HG02642 (cell line): ENCODE results near the gene SH3BP2.
A peak's percentile ranks its signal among the peaks of the same experiment; 100 is the strongest.

Experiments
- ATAC-seq: cut with Tn5 transposase; IDR thresholded peaks from one replicate; pipeline ENCODE4 v1.9.1; 2021; ENCODE audit warnings: mild to moderate bottlenecking; ENCODE audit not compliant: unreplicated experiment, poor library complexity

Gene SH3BP2, protein sequence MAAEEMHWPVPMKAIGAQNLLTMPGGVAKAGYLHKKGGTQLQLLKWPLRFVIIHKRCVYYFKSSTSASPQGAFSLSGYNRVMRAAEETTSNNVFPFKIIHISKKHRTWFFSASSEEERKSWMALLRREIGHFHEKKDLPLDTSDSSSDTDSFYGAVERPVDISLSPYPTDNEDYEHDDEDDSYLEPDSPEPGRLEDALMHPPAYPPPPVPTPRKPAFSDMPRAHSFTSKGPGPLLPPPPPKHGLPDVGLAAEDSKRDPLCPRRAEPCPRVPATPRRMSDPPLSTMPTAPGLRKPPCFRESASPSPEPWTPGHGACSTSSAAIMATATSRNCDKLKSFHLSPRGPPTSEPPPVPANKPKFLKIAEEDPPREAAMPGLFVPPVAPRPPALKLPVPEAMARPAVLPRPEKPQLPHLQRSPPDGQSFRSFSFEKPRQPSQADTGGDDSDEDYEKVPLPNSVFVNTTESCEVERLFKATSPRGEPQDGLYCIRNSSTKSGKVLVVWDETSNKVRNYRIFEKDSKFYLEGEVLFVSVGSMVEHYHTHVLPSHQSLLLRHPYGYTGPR

DNA sequence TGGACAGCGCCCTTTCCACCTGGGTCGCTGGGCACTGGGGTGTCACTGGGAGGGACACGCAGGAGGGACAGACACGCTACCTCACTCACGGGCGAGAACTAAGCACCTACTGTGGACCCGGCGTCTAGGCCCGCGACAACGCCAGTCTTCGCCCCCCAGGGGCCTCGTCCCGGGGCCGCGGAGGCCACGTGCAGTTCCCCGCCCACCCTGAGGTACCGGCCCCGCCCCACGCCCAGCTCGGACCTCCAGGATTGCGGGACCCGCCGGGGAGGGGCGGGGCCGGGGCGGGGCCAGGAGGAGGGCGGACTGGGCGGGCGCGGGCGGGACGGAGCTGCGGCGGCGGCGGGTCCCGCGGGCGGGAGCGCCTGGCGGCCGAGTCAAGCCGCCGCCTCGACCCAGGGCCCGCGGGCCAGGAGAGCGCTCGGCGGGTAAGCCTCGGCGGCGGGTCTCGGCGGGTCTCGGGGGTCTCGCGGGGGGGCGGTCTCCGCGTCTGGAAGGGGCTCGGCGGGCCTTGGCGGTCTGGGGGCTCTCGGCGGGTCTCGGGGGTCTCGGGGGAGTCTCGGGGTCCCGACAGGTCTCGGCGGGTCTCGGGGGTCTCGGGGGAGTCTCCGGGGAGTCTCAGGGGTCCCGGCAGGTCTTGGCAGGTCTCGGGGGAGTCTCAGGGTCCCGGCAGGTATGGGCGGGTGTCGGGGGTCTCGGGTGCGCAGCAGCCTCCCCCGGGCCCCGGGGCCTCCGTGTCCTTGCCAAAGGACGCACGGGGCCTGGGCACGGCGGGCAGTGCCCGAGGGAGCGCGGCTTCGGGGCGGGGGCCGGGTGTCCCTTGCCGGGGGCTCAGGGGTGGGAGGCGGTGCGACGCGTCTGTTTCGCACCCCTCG, at the start of gene SH3BP2:
TSS of gene SH3BP2 (plus strand) at position 375 of the 875 bp plus-strand sequence. CDS start 27,533 bp downstream, outside the sequence.
- peak; percentile 37 for ATAC-seq

DNA sequence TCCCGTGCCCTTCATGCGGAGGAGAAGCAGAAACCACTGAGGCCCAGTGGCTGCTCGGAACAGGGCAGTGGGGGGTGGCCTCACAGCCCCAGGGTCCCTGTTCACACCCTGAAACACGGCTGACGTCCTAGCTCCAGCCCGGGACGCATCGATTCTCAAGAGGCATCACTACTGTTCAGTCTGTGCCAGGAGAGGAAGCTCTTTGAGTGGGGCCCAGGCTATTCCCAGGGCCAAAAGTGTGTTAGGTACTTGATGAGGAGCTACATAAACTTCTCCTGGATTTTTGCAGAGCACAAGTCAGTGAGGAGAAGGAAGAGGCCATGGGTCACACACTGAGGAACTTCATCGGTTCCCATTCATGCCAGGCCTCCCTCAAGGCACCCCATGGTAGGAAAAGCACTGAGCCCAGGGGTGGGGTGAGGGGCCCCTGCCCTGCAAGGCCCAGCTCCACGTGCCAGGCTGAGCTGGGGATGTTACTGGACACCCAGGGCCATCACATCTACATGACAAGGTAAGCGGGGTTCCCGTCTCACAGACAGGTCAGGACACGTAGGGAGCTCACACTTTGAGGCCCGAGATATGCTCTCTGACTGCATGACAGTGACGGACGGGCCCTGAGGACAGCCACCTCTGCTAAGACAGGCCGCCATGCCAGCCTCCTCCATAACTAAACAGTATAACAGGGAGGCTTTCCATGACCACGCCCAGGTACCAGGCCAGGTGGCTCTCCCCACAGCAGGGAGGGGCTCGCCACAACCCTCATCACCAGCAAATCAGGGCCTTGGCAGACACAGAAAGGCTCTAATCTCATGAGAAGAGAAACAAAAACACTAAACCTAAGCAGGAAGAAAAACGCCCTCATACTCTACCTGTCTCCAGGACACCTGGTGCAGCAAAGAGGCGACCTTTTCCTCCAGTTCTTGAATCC, 49.1 kb upstream of the SH3BP2 start:
- ATAC-seq, result no peak

DNA sequence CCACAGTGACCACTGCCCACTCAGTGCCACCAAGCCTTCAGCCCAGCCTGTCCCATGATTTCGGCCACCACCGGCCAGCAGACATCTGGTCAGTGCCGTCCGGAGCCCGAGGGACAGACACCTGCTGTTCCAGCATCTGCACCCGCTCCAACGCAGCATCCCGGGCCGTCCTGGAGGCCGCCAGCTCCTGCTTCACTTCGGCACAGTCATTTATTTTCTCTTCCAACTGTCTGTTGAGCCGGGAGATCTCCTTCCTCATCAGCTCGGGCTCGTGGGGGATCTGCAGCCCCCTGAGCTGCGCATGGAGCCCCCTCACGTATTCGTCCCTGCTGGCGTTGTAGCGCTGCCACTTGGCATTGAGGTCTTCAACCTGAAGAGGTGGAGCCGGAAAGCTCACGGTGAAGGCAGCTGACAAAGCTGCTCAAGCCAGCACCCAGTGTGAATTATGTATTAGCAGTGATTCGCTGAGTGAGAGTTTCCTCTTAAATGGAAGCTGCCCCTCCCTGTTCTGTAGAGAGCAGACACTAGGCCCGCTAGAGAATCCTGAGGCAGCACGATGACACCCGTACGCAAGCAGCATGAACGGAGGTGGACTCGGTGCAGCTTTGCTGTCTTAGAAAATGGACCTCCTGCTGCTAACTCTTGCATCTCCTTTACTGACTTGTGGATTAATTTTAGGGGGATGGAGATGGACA, 48.2 kb upstream of the SH3BP2 start:
- no peak for ATAC-seq

DNA sequence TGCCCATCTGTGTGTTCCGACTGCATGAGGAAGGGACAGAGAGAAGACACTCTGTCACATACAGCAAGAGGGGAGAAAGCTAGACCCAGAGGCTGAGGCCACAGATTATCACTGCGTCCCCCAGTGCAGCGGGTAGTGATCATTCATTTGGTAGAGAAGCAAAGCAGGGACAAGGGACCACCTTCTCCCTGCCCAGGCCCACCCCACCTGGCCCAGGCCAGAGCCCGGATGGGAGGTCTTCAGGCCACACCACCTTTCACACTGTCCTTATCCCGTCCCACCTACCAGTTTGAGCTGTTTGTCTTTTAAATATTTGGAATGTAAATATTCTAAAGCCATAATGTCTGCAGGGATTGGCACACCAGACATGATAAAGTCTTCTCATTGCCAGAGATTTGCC, 47.4 kb upstream of the SH3BP2 start:
- no peak for ATAC-seq

DNA sequence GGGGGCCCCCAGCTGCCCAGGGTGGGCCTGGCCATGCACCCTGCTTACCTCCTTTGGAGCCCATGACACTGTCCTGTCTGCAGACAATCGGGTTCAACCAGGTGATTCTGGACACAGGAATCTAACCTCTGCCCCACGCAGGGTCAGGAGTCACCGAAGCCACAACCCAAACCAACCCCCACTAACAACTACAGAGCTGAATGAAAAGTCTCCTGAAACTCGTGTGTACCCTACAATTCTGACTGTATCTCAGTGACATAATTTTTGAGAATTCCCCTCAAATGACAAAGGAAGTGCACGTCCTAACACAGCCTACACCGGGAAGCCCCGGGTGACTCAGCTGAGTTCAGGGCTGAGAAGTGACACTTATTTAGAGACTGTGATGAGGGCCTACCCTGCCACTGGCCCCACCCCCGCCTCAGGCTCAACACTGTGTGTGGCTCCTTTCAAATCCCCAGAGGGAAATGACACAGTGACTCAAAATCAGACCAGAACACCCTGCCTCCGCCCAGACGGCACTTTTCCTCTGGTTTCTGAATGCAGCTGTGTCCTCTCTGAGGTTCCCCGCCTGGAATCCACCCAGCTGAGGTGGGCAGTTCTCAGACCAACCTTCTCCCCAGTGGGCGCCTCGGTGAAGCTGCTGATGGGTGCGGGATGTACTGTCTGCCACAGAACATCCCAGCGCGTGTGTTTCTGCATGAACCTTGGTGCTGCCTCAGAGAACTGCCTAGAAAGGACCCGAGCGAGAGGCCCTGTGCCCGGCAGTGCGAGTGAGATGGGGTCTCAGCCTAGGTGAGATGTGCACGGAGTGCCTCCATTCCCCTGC, 46.7 kb upstream of the SH3BP2 start:
- ATAC-seq, result peak; percentile 93

DNA sequence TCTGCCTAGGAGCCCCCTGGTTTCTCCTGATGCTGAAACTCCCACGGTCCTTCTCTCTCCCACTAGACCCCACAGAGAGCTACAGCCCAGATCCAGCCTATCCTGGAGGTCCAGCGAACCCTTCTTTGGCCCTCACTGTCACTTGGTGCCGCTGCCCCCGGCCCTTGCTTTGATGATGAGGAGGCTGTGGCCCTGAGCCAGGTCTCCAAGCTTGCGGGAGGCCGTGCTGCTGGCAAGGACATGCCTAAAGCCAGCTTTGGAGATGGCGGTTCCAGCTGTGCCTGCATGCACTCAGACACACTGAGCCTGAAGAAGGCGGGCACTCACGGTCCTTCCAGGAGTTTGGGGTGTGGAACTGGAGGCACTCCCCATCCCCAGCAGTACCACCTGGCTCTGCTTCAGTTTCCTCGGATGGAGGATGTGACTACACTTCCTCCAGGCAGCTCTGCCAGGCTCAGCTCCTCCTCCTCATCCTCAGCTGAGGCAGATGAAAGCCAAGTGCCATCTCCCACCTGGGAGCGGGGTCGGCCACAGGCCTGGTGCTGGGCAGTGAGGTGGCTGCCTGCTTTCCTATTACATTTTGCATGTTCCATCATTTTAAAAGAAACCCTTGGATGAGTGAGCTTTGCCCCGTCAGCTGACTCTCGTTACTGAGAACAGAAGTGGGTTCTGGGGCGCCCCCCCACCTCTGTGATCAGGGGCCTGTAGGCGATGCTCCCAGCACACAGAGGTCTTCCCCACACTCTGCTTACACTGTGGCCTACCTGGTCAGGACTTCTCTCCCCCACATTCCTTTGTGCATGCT, 45.8 kb upstream of the SH3BP2 start:
- no peak for ATAC-seq

DNA sequence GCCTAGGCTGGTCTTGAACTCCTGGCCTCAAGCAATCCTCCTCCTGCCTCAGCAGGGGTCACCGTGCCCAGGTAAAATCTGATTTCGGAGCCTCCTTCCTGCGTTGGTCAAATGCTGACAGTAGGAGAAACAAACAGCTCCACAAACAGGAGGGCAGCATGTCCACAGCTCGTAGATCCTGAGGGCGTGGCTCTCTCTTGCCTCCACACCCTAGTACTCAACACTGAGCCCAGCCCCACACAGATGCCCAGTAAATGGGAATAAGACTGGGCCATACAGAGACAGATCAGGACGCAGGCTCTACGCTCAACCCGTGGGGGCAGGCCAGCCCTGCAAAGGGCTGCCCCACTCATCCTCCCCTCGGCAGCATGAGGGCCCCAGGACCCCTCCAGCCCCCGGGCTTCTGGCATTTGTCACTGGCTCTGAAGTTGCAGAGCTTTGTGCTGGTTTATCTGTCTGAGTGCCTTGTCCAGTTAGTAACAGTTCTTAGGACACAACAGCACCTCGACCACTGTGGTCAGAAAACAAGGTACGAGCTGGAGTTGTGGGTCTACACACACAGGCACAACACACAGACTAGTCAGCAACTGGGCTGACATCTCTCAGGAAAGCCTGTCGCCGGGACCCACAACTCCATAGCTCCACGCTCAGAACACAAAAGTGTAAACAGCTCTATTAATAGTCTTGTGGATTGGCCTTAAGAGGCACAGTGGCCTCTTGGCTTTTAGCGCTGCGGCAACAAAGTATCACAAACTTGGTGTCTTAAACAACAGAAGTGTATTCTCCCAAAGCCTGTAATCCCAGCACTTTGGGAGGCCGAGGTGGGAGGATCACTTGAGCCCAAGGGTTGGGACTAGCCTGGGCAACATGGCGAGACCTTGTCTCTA, 41.9 kb upstream of the SH3BP2 start:
- ATAC-seq, result no peak

DNA sequence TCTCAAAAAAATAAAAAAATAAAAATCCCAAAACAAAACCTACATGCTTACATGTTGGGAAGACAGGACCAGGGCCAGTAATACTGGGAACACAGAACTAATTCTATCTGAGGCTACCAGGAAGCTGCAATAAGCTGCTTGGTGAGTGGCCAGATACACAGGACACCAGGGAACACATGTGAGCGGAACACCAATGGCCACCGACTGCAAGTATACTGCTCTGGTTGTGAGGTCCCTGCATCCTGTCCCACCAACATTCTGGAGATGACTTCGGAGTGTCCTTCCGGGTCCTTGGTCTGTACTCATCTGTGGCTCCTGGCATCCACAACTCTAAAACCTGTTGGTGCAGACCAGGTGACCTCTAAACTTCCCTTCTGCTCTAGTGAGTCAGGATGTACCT, 39.4 kb upstream of the SH3BP2 start:
- no peak for ATAC-seq

DNA sequence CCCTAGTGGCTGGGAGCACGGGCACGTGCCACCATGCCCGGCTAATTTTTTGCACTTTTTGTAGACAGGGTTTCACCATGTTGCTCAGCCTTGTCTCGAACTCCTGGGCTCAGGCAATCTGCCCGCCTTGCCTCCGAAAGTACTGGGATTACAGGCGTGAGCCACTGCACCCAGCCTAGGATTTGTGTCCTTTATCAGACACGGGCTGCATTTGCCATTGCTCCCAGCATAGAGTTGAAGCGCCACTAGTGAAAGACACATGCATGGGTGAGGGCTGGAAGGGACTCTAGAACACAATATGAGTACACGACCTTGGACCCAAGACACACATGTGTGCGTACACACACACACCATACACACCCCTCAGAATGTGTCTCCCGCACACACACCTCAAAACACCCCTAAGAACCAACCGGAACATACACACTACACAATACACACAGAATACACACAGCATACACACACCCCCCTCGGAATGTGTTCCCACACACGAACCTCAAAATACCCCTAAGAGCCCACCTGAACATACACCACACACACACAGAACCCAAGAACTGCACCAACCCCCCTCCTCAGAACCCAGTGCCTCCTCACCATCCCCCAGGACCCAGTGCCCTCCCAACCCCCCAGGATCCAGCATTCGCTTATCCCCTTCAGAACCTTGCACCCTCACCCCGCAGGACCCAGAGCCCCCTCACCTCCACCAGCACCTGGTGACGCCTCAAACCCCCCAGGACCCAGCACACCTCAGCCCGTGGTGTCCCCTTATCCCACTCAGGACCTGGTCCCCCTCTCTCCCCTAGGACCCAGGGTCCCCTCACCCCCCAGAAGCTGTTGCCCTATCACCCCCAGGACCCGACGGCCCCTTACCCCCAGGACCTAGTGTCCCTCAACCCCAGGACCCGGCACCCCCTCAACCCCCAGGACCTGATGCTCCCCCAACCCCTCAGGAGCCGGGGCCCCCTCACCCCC, 37.8 kb upstream of the SH3BP2 start:
- no peak for ATAC-seq

DNA sequence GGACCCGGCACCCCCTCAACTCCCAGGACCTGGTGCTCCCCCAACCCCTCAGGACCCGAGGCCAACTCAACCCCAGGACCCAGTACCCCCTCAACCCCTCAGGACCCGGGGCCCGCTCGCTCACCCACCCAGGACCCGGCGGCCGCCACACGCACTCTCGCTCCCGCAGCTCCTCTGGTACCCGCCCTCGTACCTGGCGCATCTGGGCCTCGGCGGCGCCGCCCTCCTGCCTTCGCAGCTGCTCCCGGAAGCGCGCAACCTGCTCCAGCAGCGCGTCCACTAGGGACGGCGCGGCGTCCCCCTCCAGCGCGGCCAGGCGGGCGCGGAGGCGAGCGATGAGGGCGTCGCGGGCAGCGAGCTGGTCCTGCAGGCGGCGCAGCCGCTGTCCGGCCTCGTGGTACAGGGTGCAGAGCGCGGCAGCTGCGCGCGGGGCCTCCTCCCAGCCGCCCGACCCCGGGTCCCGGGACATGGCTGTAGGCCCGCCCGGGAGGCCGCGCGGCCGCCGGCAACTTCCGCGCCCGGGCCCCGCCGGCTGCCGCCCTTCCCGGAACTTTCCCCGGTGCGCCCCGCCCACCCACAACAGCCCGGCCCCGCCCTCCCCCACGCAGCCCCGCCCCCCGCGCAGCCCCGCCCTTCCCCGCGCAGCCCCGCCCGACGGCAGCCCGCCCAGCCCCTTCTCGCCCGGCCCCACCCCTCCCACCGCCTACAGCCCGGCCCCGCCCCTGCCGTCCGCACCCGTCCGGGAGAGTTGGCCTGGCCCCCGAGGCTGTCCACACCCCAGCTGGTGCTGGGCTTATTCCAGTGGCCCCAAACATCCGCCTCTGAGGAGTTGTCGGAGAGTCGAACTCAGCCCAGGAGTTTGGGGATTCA, 36.8 kb upstream of the SH3BP2 start, which contains the start of gene TNIP2:
TSS of gene TNIP2 (minus strand) at position 516 of the 870 bp plus-strand sequence. CDS start at position 469, 47 bp downstream.
- peak; percentile 71 for ATAC-seq

DNA sequence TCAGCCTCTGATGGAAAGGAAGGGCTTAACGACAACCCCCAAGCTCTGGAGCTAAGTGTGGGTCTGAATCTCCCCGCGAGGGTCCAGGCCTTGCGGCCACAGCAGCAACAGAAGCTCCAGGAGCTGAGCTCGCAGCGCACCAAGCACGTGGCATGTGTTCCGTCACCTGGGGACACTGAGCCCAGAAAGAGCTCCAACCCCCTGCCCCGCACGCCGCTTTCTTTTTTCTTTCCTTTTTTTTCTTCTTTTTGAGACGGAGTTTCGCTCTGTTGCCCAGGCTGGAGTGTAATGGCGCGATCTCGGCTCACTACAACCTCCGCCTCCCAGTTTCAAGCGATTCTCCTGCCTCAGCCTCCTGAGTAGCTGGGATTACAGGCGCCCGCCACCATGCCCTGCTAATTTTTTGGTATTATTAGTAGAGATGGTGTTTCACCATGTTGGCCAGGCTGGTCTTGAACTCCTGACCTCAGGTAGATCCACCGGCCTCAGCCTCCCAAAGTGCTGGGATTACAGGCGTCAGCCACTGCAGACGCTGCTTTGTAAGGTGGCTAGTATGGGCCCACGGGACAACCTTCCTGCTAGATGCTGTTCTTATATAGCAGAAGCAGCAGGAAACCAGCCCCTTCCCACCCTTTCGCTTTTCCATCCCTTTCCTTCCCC, 36.1 kb upstream of the SH3BP2 start:
- peak; percentile 1 for ATAC-seq

DNA sequence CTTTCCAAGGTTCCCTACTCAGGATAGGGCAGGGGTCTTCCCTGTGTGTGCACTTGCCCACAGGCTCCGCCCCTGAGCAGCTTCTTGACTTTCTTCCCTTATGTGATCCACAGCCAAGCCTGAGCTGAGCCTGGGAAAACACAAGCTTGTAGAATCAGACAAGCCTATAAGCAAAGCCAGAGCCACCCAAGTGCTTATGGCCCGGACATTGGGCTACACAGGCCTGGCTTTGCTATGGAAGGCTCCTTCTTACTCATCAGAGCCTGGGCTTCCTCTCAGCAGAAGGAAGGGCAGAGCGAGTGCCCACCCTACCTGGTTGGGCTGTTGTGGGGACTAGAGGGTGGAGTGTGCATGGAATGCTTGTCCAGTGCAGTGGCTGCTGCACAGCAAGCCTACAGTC, 35.5 kb upstream of the SH3BP2 start:
- ATAC-seq, result no peak

DNA sequence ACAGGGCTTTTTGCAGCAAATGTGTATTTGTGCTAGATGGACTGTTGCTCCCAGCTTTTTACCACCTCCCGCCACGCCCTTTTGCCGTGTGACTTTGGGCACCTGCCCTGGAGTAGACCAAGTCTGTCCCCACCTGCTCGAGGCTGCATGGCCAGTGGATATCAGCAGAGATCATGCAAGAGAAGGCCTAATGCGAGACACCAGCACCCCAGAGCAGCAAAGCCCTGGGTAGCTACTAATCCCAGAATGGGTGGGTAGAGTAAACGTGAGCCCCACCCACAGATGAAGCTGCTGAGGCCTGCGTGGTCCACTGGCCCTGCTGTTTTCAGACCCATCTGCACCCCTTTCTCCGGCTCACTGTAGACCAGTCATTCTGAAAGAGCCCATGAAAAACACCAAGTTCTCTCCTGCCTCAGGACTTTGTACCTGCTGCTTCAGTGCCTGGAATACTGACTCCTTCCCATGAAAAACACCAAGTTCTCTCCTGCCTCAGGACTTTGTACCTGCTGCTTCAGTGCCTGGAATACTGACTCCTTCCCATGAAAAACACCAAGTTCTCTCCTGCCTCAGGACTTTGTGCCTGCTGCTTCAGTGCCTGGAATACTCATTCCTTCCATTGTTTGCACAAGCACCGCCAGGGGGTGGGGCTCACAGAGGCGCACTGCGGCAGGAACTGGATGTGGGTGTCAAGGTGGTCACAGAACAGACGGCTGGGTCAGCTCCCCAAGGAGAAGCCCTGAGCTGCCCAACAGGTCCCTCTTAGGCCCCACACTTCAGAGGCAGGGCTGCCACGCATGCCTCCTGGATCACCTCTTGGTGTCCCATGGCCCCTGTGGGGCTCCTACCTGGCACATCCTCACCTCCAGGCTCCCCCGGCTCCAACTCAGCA, 31.6 kb upstream of the SH3BP2 start:
- ATAC-seq, result no peak
